Measurements from ENCODE around the gene AGPAT3.

AGPAT3 gene

GRCh38 chr21:43997766-43998742 lies 133.0 kb downstream of the AGPAT3 start:
- no peak for TF ChIP-seq CTCF (IDR thresholded peaks at IDR 0.05; ENCODE audit: low read depth, low read length)
- no peak overlapping the region for H3K4me3 ChIP-seq (replicated peaks in 1 of 2; ENCODE audit: low read depth in 2 of 2, low read length in 2 of 2)
- DNase-seq (ENCODE audit: low read depth in 2 of 2): no peak

- DNase-seq (ENCODE audit: low read depth in 2 of 2): no peak
- no peak for TF ChIP-seq CTCF (IDR thresholded peaks at IDR 0.05; ENCODE audit: low read depth, low read length)
Measured at GRCh38 chr21:44000360-44000759, 135.3 kb downstream of the AGPAT3 start.

GRCh38 chr21:44002511-44002910 lies 137.5 kb downstream of the AGPAT3 start:
- DNase-seq (ENCODE audit: low read depth in 2 of 2): no peak
- H3K4me3 ChIP-seq (replicated peaks in 1 of 2; ENCODE audit: low read depth in 2 of 2, low read length in 2 of 2): no peak overlapping the region
- TF ChIP-seq CTCF (IDR thresholded peaks at IDR 0.05; ENCODE audit: low read depth, low read length): no peak

More at GRCh38 chr21:44000360-44000759, 135.3 kb downstream of the AGPAT3 start:
- H3K4me3 ChIP-seq (replicated peaks in 1 of 2; ENCODE audit: low read depth in 2 of 2, low read length in 2 of 2): no peak overlapping the region

GRCh38 chr21:44003307-44003966 lies 138.4 kb downstream of the AGPAT3 start:
- TF ChIP-seq CTCF (IDR thresholded peaks at IDR 0.05; ENCODE audit: low read depth, low read length): no peak
- DNase-seq (ENCODE audit: low read depth in 2 of 2): no peak
- H3K4me3 ChIP-seq (replicated peaks in 1 of 2; ENCODE audit: low read depth in 2 of 2, low read length in 2 of 2): no peak overlapping the region

- DNase-seq (ENCODE audit: low read depth in 2 of 2): no peak
- no peak overlapping the region for H3K4me3 ChIP-seq (replicated peaks in 1 of 2; ENCODE audit: low read depth in 2 of 2, low read length in 2 of 2)
- no peak for TF ChIP-seq CTCF (IDR thresholded peaks at IDR 0.05; ENCODE audit: low read depth, low read length)
Measured at GRCh38 chr21:44005071-44005470, 140.0 kb downstream of the AGPAT3 start.

- no peak for TF ChIP-seq CTCF (IDR thresholded peaks at IDR 0.05; ENCODE audit: low read depth, low read length)
Measured at GRCh38 chr21:44005593-44005992, 140.6 kb downstream of the AGPAT3 start.

More at GRCh38 chr21:44005593-44005992, 140.6 kb downstream of the AGPAT3 start:
- no peak for DNase-seq (ENCODE audit: low read depth in 2 of 2)
- H3K4me3 ChIP-seq (replicated peaks in 1 of 2; ENCODE audit: low read depth in 2 of 2, low read length in 2 of 2): no peak overlapping the region
